HCT116 (cell line): ENCODE results near the gene FBRS. TPM values are rescaled to one million over a fixed set of nuclear protein-coding genes. Genes with fewer than 3 reads are reported as not detected.

Experiments used
- ATAC-seq: fragments of 200-7000 bp; cut with Tn5 transposase; 2 replicates; pipeline ENCODE4 v1.9.1; 2020; ENCODE audit warnings: mild to moderate bottlenecking, moderate library complexity
- BruUV-seq: library from RNA; stranded (reverse); fragments of 400-500 nt; replicated peaks from 2 replicates; lab custom pipeline; 2021; lab: Mats Ljungman, UMichigan
- CTCF ChIA-PET: fragments of 300-600 bp; sonication (Branson Sonifier 250); formaldehyde crosslinking; loops from one replicate; lab custom pipeline; 2021; ENCODE audit warnings: antibody characterized with exemption; lab: Charles Lee
- POLR2A ChIA-PET: fragments of 300-600, 350-600 bp; sonication (Branson Sonifier 250); formaldehyde crosslinking; loops from one replicate; lab custom pipeline; 2021; ENCODE audit warnings: antibody characterized with exemption; lab: Charles Lee
- RAD21 ChIA-PET, 2 experiments: fragments of 300-600 bp; sonication (Branson Sonifier 250); formaldehyde crosslinking; loops; one replicate each; lab custom pipeline; 2023; ENCODE audit warnings: low total read pairs in 2 of 2; ENCODE audit not compliant: uncharacterized antibody in 2 of 2, unreplicated experiment in 2 of 2, low non-redundant PET in 1 of 2; lab: Charles Lee
- DNase-seq: peaks from one replicate; pipeline ENCODE4 v3.0.0-alpha.2; 2010; ENCODE audit warnings: low read depth, low spot score
- H2AFZ ChIP-seq: fragments of 200-600 bp; shearing (Covaris generic), sonication (generic); 2 replicates; pipeline ENCODE4 v1.6.1; 2017; ENCODE audit warnings: low read depth, mixed run types, mixed read lengths, antibody characterized with exemption, low read length; ENCODE audit not compliant: poor library complexity, severe bottlenecking
- H3K27ac ChIP-seq: 2 replicates; pipeline ENCODE4 v1.5.1; 2012; ENCODE audit warnings: low read depth, low read length
- H3K27me3 ChIP-seq: fragments of 200-600 bp; sonication (generic); 2 replicates; pipeline ENCODE4 v1.6.1; 2016; ENCODE audit warnings: mixed run types, low read length, mixed read lengths; ENCODE audit not compliant: insufficient read depth
- H3K36me3 ChIP-seq, 2 experiments: fragments of 200-500 bp in 1 of 2; fragments of 200-600 bp in 1 of 2; sonication (Bioruptor generic) in 1 of 2; sonication (generic) in 1 of 2; 2 replicates each; pipeline versions ENCODE4 v1.5.1 to v1.6.1; 2014 to 2016; ENCODE audit warnings: low read length in 2 of 2, inconsistent platforms in 1 of 2, mixed read lengths in 1 of 2, mixed run types in 1 of 2; ENCODE audit not compliant: insufficient read depth in 2 of 2, control insufficient read depth in 1 of 2
- H3K4me1 ChIP-seq, 2 experiments: fragments of 200-600 bp in 1 of 2; sonication (generic) in 1 of 2; 2 replicates each; pipeline versions ENCODE4 v1.5.1 to v1.6.1; 2012 to 2017; ENCODE audit warnings: low read length in 2 of 2, inconsistent platforms in 1 of 2, mild to moderate bottlenecking in 1 of 2, mixed read lengths in 1 of 2, mixed run types in 1 of 2, moderate library complexity in 1 of 2; ENCODE audit not compliant: insufficient read depth in 2 of 2, control insufficient read depth in 1 of 2
- H3K4me2 ChIP-seq: fragments of 200-600 bp; sonication (generic); 2 replicates; pipeline ENCODE4 v1.6.1; 2017; ENCODE audit warnings: mixed run types, low read length, mixed read lengths
- H3K4me3 ChIP-seq, 2 experiments: fragments of 200-600 bp in 1 of 2; sonication (generic) in 1 of 2; replicated peaks in 1 of 2; 2 replicates each; pipeline ENCODE4 v1.5.1; 2011 to 2016; ENCODE audit warnings: low read length in 2 of 2, control low read depth in 1 of 2, low read depth in 1 of 2, mild to moderate bottlenecking in 1 of 2, mixed read lengths in 1 of 2, mixed run types in 1 of 2
- H3K79me2 ChIP-seq: fragments of 200-600 bp; sonication (generic); 2 replicates; pipeline ENCODE4 v1.6.1; 2017; ENCODE audit warnings: mild to moderate bottlenecking, mixed run types, low read length, moderate library complexity, mixed read lengths; ENCODE audit not compliant: insufficient read depth
- H3K9ac ChIP-seq: fragments of 200-600 bp; sonication (generic); 2 replicates; pipeline ENCODE4 v1.6.1; 2016; ENCODE audit warnings: low read length, mixed read lengths
- H3K9me2 ChIP-seq: fragments of 200-600 bp; sonication (generic), shearing (Covaris generic); 2 replicates; pipeline ENCODE4 v1.6.1; 2017; ENCODE audit warnings: mixed run types, mild to moderate bottlenecking, moderate library complexity; ENCODE audit not compliant: insufficient read depth
- H3K9me3 ChIP-seq, 2 experiments: fragments of 200-500 bp in 1 of 2; fragments of 200-600 bp in 1 of 2; sonication (Bioruptor generic) in 1 of 2; sonication (generic) in 1 of 2; 2 replicates each; pipeline ENCODE4 v1.6.1; 2014 to 2017; ENCODE audit warnings: low read length in 2 of 2, mixed read lengths in 2 of 2, inconsistent platforms in 1 of 2, low read depth in 1 of 2, mild to moderate bottlenecking in 1 of 2, mixed run types in 1 of 2, moderate library complexity in 1 of 2; ENCODE audit not compliant: control insufficient read depth in 1 of 2, insufficient read depth in 1 of 2
- H4K20me1 ChIP-seq: fragments of 200-600 bp; sonication (generic), shearing (Covaris generic); 2 replicates; pipeline ENCODE4 v1.6.1; 2017; ENCODE audit warnings: mixed run types, mild to moderate bottlenecking, moderate library complexity; ENCODE audit not compliant: insufficient read depth
- ATF3 ChIP-seq: IDR thresholded peaks from 2 replicates; pipeline ENCODE4 v1.6.1; 2012
- CBX3 ChIP-seq: IDR thresholded peaks from 2 replicates; pipeline ENCODE4 v1.6.1; 2012; ENCODE audit warnings: low read depth
- CEBPB ChIP-seq: IDR thresholded peaks from 2 replicates; pipeline ENCODE4 v1.6.1; 2012; ENCODE audit warnings: low read depth
- CTCF ChIP-seq, 3 experiments: fragments of 200-600 bp in 1 of 3; sonication (generic) in 1 of 3; IDR thresholded peaks in 2 of 3; conservative IDR thresholded peaks in 1 of 3; 2 replicates each; pipeline ENCODE4 v1.5.1; 2012 to 2017; ENCODE audit warnings: low read depth in 2 of 3, low read length in 2 of 3, antibody characterized with exemption in 1 of 3, borderline replicate concordance in 1 of 3, control low read depth in 1 of 3, mild to moderate bottlenecking in 1 of 3, mixed read lengths in 1 of 3, mixed run types in 1 of 3, moderate library complexity in 1 of 3; ENCODE audit not compliant: insufficient read depth in 1 of 3
- RAD21 ChIP-seq: IDR thresholded peaks from 2 replicates; pipeline ENCODE4 v1.6.1; 2012; ENCODE audit warnings: low read depth, mild to moderate bottlenecking
- SRF ChIP-seq: IDR thresholded peaks from 2 replicates; pipeline ENCODE4 v1.6.1; 2012; ENCODE audit warnings: low read depth
- YY1 ChIP-seq: IDR thresholded peaks from 2 replicates; pipeline ENCODE4 v1.6.1; 2011; ENCODE audit warnings: low read length, low read depth, moderate library complexity, mild to moderate bottlenecking; ENCODE audit not compliant: insufficient replicate concordance; ENCODE audit errors: extremely low read depth
- ZFX ChIP-seq: fragments of 450-650 bp; IDR thresholded peaks from 2 replicates; pipeline ENCODE4 v1.6.1; 2017
- intact Hi-C: fragments of 100-400 bp; cut with micrococcal nuclease; formaldehyde crosslinking; loops from 2 replicates; pipeline ENCODE4 v1.10.0; 2022
- total RNA-seq: library from RNA; stranded (reverse); gene quantifications from one replicate; pipeline ENCODE4 v1.2.1, GENCODE V29; 2021; ENCODE audit not compliant: unreplicated experiment

FBRS gene
- total RNA-seq, 1 experiment from 2014 or later, result 65.3 TPM

- TF ChIP-seq ZFX (no peak), CEBPB (no peak), RAD21 (no peak), ATF3 (no peak), CTCF (IDR thresholded peaks at IDR 0.05 in 2 of 3, conservative IDR thresholded peaks at IDR 0.05 in 1 of 3; ENCODE audit: borderline replicate concordance in 1 of 3, insufficient read depth in 1 of 3, low read depth in 2 of 3, low read length in 2 of 3) (no peak)
Observed at GRCh38 chr16:30668393-30668792, 10.2 kb downstream of the FBRS start (continued).

DNA sequence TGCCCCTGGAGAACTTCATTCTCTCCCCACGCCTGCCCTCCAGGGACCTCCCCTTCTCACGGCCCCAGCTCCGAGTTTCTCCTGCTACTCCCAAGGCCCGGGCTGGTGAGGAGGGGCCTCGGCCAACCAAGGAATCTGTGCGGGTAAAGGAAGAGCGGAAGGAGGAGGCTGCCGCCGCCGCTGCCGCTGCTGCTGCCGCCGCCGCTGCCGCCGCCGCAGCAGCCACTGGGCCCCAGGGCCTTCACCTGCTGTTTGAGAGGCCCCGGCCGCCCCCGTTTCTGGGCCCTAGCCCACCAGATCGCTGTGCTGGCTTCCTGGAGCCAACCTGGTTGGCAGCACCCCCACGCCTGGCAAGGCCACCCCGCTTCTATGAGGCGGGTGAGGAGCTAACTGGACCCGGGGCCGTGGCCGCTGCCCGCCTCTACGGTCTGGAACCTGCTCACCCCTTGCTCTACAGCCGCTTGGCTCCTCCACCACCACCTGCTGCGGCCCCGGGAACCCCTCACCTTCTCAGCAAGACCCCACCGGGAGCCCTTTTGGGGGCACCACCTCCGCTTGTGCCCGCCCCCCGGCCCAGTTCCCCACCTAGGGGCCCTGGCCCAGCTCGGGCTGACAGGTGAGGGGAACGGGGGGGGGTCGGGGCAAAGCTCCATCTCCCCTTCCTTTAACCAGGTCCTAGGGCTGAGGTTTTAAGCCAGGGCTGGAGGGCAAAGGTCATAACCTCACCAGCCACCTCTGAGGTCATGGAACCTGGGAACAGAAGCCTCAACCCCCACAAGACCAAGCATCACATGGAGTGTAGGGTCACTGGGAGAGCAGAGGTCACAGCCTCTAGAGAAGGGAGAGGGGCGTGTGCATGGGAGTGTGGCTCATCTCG lies 11.0 kb downstream of the FBRS start:
- ChIA-PET RAD21 (no interaction called here), CTCF (no interaction called here), POLR2A (no interaction called here)
- Histone ChIP-seq H3K36me3 (peaks cover 15 to 20% of the 10 kb centered on the region in 2 experiments; a peak in 2 of 4 replicates), H3K27me3 (no peaks in the 10 kb centered on the region), H3K79me2 (no peaks in the 10 kb centered on the region), H4K20me1 (no peaks in the 10 kb centered on the region), H3K9me3 (no peaks in the 10 kb centered on the region), H3K4me1 (no peaks in the 10 kb centered on the region), H3K4me3 (no peak overlapping the region), H3K4me2 (no peak overlapping the region), H3K27ac (no peak overlapping the region)
- BruUV-seq, result no TSS peak
- intact Hi-C loops, result no loop called here
- DNase-seq (no peak), ATAC-seq (no peak)
- TF ChIP-seq CBX3 (no peak), CTCF (IDR thresholded peaks at IDR 0.05 in 2 of 3, conservative IDR thresholded peaks at IDR 0.05 in 1 of 3; ENCODE audit: borderline replicate concordance in 1 of 3, insufficient read depth in 1 of 3, low read depth in 2 of 3, low read length in 2 of 3) (no peak), SRF (no peak), YY1 (no peak)
- TF ChIP-seq, all 23 proteins: peak for 0
- H3K9me2 ChIP-seq, result no peaks in the 10 kb centered on the region
- H2AFZ ChIP-seq, result no peak overlapping the region
- H3K9ac ChIP-seq, result no peak overlapping the region
